Large intestine (tissue), 3 donors: Measurements from ENCODE around the gene STAG1. TPM values are rescaled to one million over a fixed set of nuclear protein-coding genes. Genes with fewer than 3 reads are reported as not detected.
"Not testable (repeated sequence)": the region's sequence is repeated elsewhere in the genome, so short reads cannot be mapped to it uniquely, and the experiment has no call there.

Source experiments
- DNase-seq, 2 donors: peaks; one replicate each; pipeline versions ENCODE4 v3.0.0 to v3.0.0-alpha.2; 2013
- H3K27ac ChIP-seq: one replicate; pipeline ENCODE4 v1.5.1; 2013; ENCODE audit warnings: low read length
- H3K27me3 ChIP-seq: 2 replicates; pipeline ENCODE4 v1.6.1; 2013; ENCODE audit warnings: low read length; ENCODE audit not compliant: control insufficient read depth, insufficient read depth
- H3K36me3 ChIP-seq: 2 replicates; pipeline ENCODE4 v1.6.1; 2013; ENCODE audit warnings: low read length; ENCODE audit not compliant: control insufficient read depth, insufficient read depth
- H3K4me1 ChIP-seq: one replicate; pipeline ENCODE4 v1.6.1; 2013; ENCODE audit warnings: low read length; ENCODE audit not compliant: control insufficient read depth, insufficient read depth
- H3K4me3 ChIP-seq: one replicate; pipeline ENCODE4 v1.5.1; 2013; ENCODE audit warnings: low read length
- H3K9me3 ChIP-seq: one replicate; pipeline ENCODE4 v1.6.1; 2013; ENCODE audit warnings: mild to moderate bottlenecking, low read depth, low read length, moderate library complexity; ENCODE audit not compliant: control insufficient read depth
- WGBS: methylation state at CpG from one replicate; pipeline ENCODE4 v1.1.5; 2013; ENCODE audit warnings: low lambda C conversion rate; ENCODE audit not compliant: insufficient coverage; 5-methylcytosine and 5-hydroxymethylcytosine counted together
- polyA plus RNA-seq: library from polyadenylated mRNA; unstranded; fragments of 120-200 nt; gene quantifications from one replicate; pipeline ENCODE4 v1.2.1, GENCODE V29; 2013

Gene STAG1
- polyA plus RNA-seq, 1 donor, result 28.8 TPM

- H3K36me3 ChIP-seq, result peaks cover under 1% of the 10 kb centered on the region
- H3K27me3 ChIP-seq, result no peaks in the 10 kb centered on the region
- H3K4me1 ChIP-seq, result peaks cover 13% of the 10 kb centered on the region
- H3K9me3 ChIP-seq, result no peaks in the 10 kb centered on the region
- H3K4me3 ChIP-seq, result no peak overlapping the region
- DNase-seq, result no peak
- no peak overlapping the region for H3K27ac ChIP-seq
- WGBS, result no CpG with 5 or more reads among the region's 4 CpGs
Observed at GRCh38 chr3:136749091-136749490, 3.1 kb downstream of the STAG1 start.

GRCh38 chr3:136745916-136746315 is 6.3 kb downstream of the STAG1 start:
- DNase-seq, result no peak
- Histone ChIP-seq H3K4me1 (peaks cover 6% of the 10 kb centered on the region), H3K27ac (no peak overlapping the region), H3K9me3 (no peaks in the 10 kb centered on the region), H3K27me3 (no peaks in the 10 kb centered on the region), H3K36me3 (peaks cover 2% of the 10 kb centered on the region), H3K4me3 (no peak overlapping the region)

DNA sequence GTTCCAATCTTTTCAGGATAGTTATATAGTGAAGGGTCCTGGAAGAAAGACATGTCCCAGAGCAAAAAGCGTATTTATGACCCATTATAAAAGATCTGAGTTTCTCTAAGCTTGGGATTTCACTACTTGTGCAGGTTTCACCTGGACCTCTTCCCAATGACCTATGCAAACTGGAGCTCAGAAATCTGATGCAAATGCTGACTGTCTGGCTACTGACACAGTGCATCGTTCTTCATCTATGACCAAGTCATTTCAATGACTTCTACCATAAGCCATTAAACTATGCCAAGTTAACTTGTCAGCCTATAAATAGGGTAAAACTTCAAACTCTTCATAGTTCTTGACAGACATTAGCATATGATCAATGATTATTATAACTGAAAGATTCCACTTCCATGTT is 11.1 kb downstream of the STAG1 start:
- peaks cover 2% of the 10 kb centered on the region for H3K36me3 ChIP-seq
- no peak overlapping the region for H3K4me3 ChIP-seq
- H3K27ac ChIP-seq, result no peak overlapping the region
- H3K27me3 ChIP-seq, result no peaks in the 10 kb centered on the region
- WGBS, result no CpG with 5 or more reads among the region's 2 CpGs
- H3K9me3 ChIP-seq, result no peaks in the 10 kb centered on the region
- no peaks in the 10 kb centered on the region for H3K4me1 ChIP-seq
- no peak for DNase-seq

DNA sequence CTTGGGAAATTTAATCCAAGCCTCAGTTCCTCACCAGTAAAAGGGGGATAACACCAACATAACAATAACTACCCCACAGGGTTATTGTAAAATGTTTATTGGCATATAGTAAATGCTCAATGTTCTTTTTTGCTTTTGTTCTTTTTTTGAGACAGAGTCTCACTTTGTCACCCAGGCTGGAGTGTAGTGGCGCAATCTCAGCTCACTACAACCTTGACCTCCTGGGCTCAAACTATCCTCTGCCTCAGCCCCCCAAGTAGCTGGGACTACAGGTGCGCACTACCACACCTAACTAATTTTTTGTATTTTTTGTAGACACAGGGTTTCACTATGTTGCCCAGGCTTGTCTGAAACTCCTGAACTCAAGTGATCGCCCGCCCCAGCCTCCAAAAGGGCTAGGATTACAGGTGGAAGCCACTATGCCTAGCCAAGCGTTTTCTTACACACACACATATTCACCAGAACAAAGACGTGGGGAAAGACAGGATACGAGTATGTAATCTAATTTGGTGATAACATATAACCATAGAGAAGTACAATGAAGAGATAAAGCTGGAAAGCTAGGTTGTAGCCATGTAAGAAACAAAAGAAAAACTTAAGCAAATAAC is 11.7 kb downstream of the STAG1 start:
- H3K27me3 ChIP-seq, result no peaks in the 10 kb centered on the region
- H3K9me3 ChIP-seq, result no peaks in the 10 kb centered on the region
- DNase-seq, result no peak
- H3K36me3 ChIP-seq, result peaks cover 2% of the 10 kb centered on the region
- no peak overlapping the region for H3K4me3 ChIP-seq
- no peak overlapping the region for H3K27ac ChIP-seq
- no peaks in the 10 kb centered on the region for H3K4me1 ChIP-seq
- 60% methylated on average over 3 of the region's 7 CpGs for WGBS

DNA sequence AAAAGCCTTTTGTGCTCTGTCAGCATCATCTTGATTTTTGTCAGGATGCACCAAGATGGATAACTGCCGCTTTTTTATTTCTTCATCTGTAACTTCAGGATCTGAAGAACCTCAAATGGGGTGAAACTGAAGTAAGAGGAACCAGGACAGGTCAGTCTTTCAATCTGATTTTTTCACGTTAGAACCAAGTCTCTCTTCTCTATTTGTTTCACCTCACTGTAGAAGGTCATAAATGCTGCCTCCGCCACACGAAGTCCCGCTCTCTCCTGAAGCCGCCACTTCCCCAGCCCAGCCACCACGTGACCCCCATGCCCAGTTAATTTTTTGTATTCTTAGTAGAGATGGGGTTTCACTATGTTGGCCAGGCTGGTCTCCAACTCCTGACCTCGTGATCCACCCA is 15.2 kb downstream of the STAG1 start:
- H3K27ac ChIP-seq, H3K4me3 ChIP-seq: not testable (repeated sequence)
- WGBS, result no CpG with 5 or more reads among the region's 8 CpGs

DNA sequence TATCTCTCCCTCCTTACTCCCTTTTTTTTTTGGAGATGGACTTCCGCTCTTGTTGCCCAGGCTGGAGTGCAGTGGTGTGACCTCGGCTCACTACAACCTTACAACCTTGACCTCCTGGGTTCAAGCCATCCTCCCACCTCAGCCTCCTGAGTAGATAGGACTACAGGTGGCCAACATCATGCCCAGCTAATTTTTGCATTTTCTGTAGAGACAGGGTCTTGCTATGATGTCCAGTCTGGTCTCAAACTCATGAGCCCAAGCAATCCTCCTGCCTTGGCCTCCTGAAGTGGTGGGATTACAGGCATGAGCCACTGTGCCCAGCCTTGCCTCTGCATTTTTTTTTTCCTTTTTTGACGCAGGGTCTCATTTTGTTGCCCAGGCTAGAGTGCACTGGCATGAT is 17.1 kb downstream of the STAG1 start:
- H3K4me1 ChIP-seq, result peaks cover 11% of the 10 kb centered on the region
- H3K27ac ChIP-seq, result no peak overlapping the region
- no peaks in the 10 kb centered on the region for H3K36me3 ChIP-seq
- no CpG with 5 or more reads among the region's 3 CpGs for WGBS
- no peak for DNase-seq
- H3K4me3 ChIP-seq, result no peak overlapping the region
- H3K9me3 ChIP-seq, result no peaks in the 10 kb centered on the region
- no peaks in the 10 kb centered on the region for H3K27me3 ChIP-seq

More for the DNA sequence above, 15.2 kb downstream of the STAG1 start:
- H3K9me3 ChIP-seq, H3K36me3 ChIP-seq, H3K4me1 ChIP-seq, DNase-seq, H3K27me3 ChIP-seq: not testable (repeated sequence)

- Histone ChIP-seq H3K27ac (no peak overlapping the region), H3K4me1 (peaks cover 11% of the 10 kb centered on the region), H3K4me3 (no peak overlapping the region), H3K36me3 (no peaks in the 10 kb centered on the region), H3K27me3 (no peaks in the 10 kb centered on the region), H3K9me3 (no peaks in the 10 kb centered on the region)
- peak in 1 of 2 donors; percentile 4 for DNase-seq
- 57% methylated on average over 1 of the region's 3 CpGs for WGBS
Observed at GRCh38 chr3:136734382-136735070, 17.7 kb downstream of the STAG1 start.

DNA sequence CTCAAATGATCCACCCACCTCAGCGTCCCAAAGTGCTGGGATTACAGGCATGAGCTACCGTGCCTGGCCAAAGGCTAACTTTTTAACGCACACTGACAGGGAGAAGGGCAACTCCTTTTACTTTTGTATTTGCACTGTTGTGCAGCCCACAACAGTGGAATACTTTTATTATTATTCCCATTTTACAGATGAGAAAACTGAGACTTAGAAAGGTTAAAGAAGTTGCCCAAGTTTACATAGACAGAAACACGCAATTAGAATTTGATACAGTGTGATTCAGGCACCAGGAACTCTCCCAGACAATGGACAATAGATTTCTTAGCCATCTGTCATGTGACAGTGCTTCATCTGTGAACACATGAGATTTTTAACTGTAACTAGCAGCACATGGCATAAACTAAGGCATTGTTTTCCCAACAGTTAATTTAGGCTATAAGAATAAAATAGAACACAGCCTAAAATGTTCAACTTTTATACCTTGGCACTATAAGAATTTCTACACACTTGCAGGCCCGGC is 18.8 kb downstream of the STAG1 start:
- WGBS, result 83% methylated on average over 2 of the region's 5 CpGs
- no peak overlapping the region for H3K4me3 ChIP-seq
- DNase-seq, result no peak
- H3K4me1 ChIP-seq, result peaks cover 11% of the 10 kb centered on the region
- H3K36me3 ChIP-seq, result no peaks in the 10 kb centered on the region
- no peaks in the 10 kb centered on the region for H3K27me3 ChIP-seq
- H3K27ac ChIP-seq, result no peak overlapping the region
- H3K9me3 ChIP-seq, result no peaks in the 10 kb centered on the region

GRCh38 chr3:136731274-136731884 is 20.8 kb downstream of the STAG1 start:
- Histone ChIP-seq H3K4me1 (peaks cover 11% of the 10 kb centered on the region), H3K27ac (peak overlapping the region; percentile 4)
- no CpG with 5 or more reads among the region's 4 CpGs for WGBS

DNA sequence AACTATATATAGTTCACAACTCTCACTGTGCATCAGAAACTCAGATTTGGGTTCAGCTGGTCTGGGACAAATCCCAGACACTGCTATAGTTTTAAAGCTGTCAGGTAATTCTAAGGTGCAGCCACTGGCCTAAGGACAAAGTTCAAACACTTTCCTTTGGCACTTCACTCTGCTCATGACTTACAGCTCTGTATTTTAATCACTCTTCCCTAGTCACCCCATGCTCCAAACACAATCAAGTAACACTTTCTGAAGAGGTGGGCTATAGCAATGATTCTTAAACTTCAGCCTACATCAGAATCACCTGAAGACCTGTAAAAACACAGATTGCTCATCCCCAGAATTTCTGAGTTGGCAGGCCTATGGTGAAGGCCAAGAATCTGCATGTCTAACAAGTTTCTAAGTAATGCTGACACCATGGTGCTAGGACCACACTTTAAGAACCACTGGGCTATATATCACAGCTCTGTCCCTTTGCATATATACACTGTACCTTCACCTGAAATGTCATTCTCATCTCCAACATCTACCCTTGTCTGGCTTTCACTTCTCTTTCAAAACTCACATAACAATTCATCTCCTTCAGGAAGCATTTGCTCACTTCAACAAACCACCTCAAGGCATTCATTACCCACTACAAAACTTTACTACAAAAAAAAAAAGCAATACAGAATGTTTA is 21.4 kb downstream of the STAG1 start:
- Histone ChIP-seq H3K27me3 (no peaks in the 10 kb centered on the region), H3K4me1 (peaks cover 11% of the 10 kb centered on the region), H3K9me3 (no peaks in the 10 kb centered on the region), H3K27ac (peak overlapping the region; percentile 30), H3K36me3 (no peaks in the 10 kb centered on the region), H3K4me3 (no peak overlapping the region)
- peak; percentile 48 to 75 for DNase-seq

More at GRCh38 chr3:136731274-136731884, 20.8 kb downstream of the STAG1 start:
- H3K27me3 ChIP-seq, result no peaks in the 10 kb centered on the region
- H3K36me3 ChIP-seq, result no peaks in the 10 kb centered on the region
- H3K9me3 ChIP-seq, result no peaks in the 10 kb centered on the region
- H3K4me3 ChIP-seq, result no peak overlapping the region
- no peak for DNase-seq
